Naive thymus-derived CD8-positive, alpha-beta T cell (primary cell): ENCODE data around the gene CLMN. TPM values are rescaled to one million over a fixed set of nuclear protein-coding genes. Genes with fewer than 3 reads are reported as not detected.

ENCODE experiments used
- ATAC-seq, 2 donors: fragments of 150-1000 bp; cut with Tn5 transposase in 1 of 2; sonication (Bioruptor Pico), chemical (Tn5 transposase) in 1 of 2; 1 replicate in 1 of 2; 2 replicates in 1 of 2; pipeline ENCODE4 v1.10.0; 2021; ENCODE audit warnings: mild to moderate bottlenecking in 2 of 2, moderate library complexity in 2 of 2
- POLR2A ChIA-PET: fragments of 350-600 bp; sonication (Branson Sonifier 250); formaldehyde crosslinking; loops from one replicate; lab custom pipeline; 2021; ENCODE audit warnings: antibody characterized with exemption; lab: Charles Lee
- DNase-seq, 10 donors: peaks; one replicate each; pipeline versions ENCODE4 v3.0.0 to v3.0.0-alpha.2; 2020 to 2022
- H3K27ac Mint-ChIP-seq, 10 donors: one replicate each; pipeline ENCODE4 v1.8.0; 2020 to 2022; ENCODE audit warnings: mild to moderate bottlenecking in 10 of 10, mixed read lengths in 10 of 10, moderate library complexity in 4 of 10, inconsistent platforms in 1 of 10
- H3K27me3 Mint-ChIP-seq, 5 donors: one replicate each; pipeline ENCODE4 v1.8.0; 2021 to 2022; ENCODE audit warnings: mixed read lengths in 5 of 5
- H3K36me3 Mint-ChIP-seq, 3 donors: one replicate each; pipeline ENCODE4 v1.8.0; 2020 to 2022; ENCODE audit warnings: mixed read lengths in 3 of 3, mild to moderate bottlenecking in 2 of 3, inconsistent platforms in 1 of 3
- H3K4me1 Mint-ChIP-seq, 4 donors: one replicate each; pipeline ENCODE4 v1.8.0; 2021 to 2022; ENCODE audit warnings: mixed read lengths in 4 of 4
- H3K4me3 Mint-ChIP-seq, 10 donors: one replicate each; pipeline ENCODE4 v1.8.0; 2020 to 2022; ENCODE audit warnings: mild to moderate bottlenecking in 10 of 10, mixed read lengths in 10 of 10, moderate library complexity in 6 of 10, inconsistent platforms in 1 of 10
- H3K9me3 Mint-ChIP-seq, 9 donors: one replicate each; pipeline ENCODE4 v1.8.0; 2020 to 2022; ENCODE audit warnings: mixed read lengths in 9 of 9, mild to moderate bottlenecking in 3 of 9, inconsistent platforms in 1 of 9, moderate library complexity in 1 of 9
- polyA plus RNA-seq, 3 donors: library from polyadenylated mRNA; unstranded; fragments of 300-500 nt; fragmentation: Illumina TruSeq; gene quantifications; one replicate each; pipeline ENCODE4 v1.2.3, GENCODE V29; 2021
- total RNA-seq, 8 experiments: library from RNA in 2 of 8; stranded (reverse) in 2 of 8; gene quantifications; one replicate each; pipeline ENCODE4 v1.2.3 and lab custom pipeline; 2021 to 2026

The CLMN gene
- total and polyA plus RNA-seq, 5 experiments from 2014 or later = 0.07 to 2.2 (median 0.32) TPM

DNA sequence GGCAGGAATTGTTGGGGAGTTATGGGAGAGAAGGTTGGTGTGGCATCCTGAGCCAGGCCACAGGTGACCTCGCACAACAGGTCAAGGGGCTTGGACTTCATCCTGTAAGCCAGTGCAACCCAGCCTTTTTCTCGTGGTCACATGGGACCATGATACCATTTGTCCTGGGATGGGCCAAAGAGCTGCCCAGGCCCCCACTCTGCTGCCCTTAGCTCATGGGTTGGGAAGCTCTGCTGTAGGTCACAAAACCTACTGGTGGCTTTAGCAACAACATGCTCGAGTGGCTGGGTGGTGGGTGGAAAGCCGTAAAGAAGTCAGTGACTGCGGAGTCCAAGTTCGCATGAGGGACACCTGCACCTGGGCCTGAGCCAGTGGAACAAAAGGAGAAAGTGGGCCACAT, 4.6 kb downstream of the CLMN start:
- Mint-ChIP-seq H3K27ac (peak overlapping the region in 1 of 10 donors; percentile 80), H3K36me3 (no peaks in the 10 kb centered on the region), H3K27me3 (peaks cover 0 to 18% (median 7%) of the 10 kb centered on the region in 5 donors), H3K4me1 (peaks cover 11 to 25% (median 16%) of the 10 kb centered on the region in 4 donors), H3K9me3 (no peaks in the 10 kb centered on the region), H3K4me3 (no peak overlapping the region)
- ATAC-seq = no peak
- DNase-seq = peak in 1 of 10 donors; percentile 55
- POLR2A ChIA-PET = no interaction called here

DNA sequence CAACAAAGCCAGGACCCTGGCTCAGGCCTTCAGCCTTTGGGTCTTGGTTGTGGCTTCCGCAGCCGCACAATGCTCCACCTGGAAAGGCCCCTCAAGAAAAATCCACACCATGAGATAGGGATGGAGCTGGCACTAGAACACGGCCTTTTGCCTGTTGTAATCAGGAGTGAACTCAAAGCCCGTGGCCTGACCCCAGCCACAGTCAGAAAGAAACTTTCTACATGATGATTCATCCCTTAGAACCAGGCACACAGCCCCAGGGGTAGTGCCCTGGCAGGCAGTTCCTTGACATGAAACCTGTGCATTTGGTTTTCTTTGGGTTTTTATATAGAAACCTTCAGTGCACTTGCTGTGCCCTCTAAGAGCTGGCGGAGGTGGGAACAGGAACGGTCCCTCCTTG, 5.1 kb downstream of the CLMN start:
- no peak for ATAC-seq

DNA sequence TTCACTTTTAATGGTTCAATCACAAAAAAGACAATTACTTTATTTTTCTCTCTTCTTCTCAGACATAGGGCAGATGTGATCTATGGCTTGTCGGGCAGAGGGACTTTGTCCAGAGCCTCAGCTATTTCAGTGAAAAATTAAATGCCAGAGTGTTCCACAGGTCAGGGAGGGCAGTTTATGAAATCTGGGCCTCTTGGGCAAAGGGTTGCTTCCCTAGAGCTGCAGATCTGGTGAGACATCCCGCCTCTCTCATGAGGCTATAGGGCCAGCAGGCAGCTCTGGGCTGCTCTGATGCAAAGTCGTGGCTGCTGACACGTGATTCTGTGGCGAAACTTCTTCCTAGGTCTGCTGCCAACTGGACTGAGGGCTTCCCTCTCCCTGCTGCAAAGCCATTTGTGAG, 6.0 kb downstream of the CLMN start:
- H3K27me3 Mint-ChIP-seq = peaks cover 0 to 18% (median 7%) of the 10 kb centered on the region in 5 donors
- H3K36me3 Mint-ChIP-seq = no peaks in the 10 kb centered on the region
- no peak for DNase-seq
- no peaks in the 10 kb centered on the region for H3K9me3 Mint-ChIP-seq
- no peak for ATAC-seq
- H3K4me3 Mint-ChIP-seq = no peak overlapping the region
- POLR2A ChIA-PET = no interaction called here
- peaks cover 5 to 19% (median 8%) of the 10 kb centered on the region in 4 donors for H3K4me1 Mint-ChIP-seq
- peak overlapping the region in 1 of 10 donors; percentile 42 for H3K27ac Mint-ChIP-seq

More for the DNA sequence above, 5.1 kb downstream of the CLMN start:
- Mint-ChIP-seq H3K27me3 (peaks cover 0 to 18% (median 7%) of the 10 kb centered on the region in 5 donors), H3K27ac (no peak overlapping the region), H3K4me1 (peaks cover 11 to 25% (median 16%) of the 10 kb centered on the region in 4 donors), H3K9me3 (no peaks in the 10 kb centered on the region), H3K36me3 (no peaks in the 10 kb centered on the region), H3K4me3 (no peak overlapping the region)
- POLR2A ChIA-PET = no interaction called here
- DNase-seq = no peak

DNA sequence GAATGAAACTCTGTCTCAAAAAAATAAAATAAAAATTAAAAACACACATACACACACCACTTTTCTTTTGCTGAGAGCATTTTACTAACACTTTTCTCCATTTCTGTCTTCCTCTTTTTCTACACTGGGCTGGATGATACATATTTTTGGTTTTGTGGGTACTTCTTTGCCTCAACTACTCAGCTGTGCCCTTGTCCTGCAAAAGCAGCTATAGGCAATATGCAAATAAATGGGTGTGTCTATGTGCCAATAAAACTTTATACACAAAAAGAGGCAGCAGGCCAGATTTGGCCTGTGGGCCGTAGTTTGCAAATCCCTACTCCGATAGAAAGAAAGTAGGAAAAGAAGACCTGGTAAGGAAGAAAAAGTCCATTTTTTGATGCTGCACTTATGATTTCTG, 6.5 kb downstream of the CLMN start:
- Mint-ChIP-seq H3K27me3 (peaks cover 0 to 16% (median 7%) of the 10 kb centered on the region in 5 donors), H3K27ac (no peak overlapping the region), H3K4me3 (no peak overlapping the region), H3K36me3 (no peaks in the 10 kb centered on the region), H3K4me1 (peaks cover 3 to 14% (median 3%) of the 10 kb centered on the region in 4 donors), H3K9me3 (no peaks in the 10 kb centered on the region)
- DNase-seq (no peak), ATAC-seq (no peak)
- POLR2A ChIA-PET = no interaction called here

DNA sequence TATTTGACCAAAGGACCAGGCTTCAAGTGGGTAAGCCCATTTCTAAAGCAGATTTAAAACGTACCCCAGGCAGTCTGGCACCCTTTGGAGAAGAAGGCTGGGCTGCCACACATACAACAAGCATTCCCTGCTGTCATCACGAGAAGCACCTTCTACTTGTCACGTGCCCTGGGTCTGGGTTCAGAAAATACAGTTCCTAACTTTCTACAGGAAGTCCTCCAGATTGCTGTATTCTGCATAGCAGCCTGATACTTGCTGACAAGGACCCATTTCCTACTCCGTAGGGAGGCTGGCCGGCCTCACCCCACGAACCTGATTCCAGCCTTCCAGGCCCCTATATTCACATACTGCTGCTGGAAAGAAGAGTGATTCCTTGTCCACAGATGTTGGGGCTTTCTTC, 7.4 kb downstream of the CLMN start:
- POLR2A ChIA-PET = no interaction called here
- Mint-ChIP-seq H3K36me3 (no peaks in the 10 kb centered on the region), H3K27ac (no peak overlapping the region), H3K9me3 (no peaks in the 10 kb centered on the region), H3K4me1 (peaks cover 0 to 10% (median 0%) of the 10 kb centered on the region in 4 donors), H3K4me3 (no peak overlapping the region), H3K27me3 (peaks cover 0 to 12% (median 2%) of the 10 kb centered on the region in 5 donors)
- DNase-seq (no peak), ATAC-seq (no peak)

DNA sequence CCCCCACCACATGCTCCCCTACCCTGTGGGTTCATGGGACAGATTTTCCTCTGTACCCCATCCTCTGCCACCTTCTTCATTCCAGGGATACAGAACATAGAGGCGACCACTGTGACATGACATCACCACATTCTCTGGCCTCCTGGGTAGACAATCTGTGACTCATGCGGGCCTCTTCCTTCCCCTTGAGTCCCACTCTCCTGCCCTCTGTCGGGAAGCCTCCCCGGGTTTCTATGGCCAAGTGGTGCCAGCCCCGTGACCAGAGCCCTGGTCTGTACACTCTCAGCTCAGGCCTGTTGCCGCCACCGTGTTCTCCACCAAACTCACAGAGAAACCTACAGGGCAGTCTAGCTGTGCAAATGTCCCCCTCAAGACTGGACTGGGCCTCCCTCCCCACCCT, 8.0 kb downstream of the CLMN start:
- peak overlapping the region in 1 of 10 donors; percentile 51 for H3K27ac Mint-ChIP-seq
- peaks cover 0 to 10% (median 0%) of the 10 kb centered on the region in 4 donors for H3K4me1 Mint-ChIP-seq
- no peak overlapping the region for H3K4me3 Mint-ChIP-seq
- POLR2A ChIA-PET = no interaction called here
- no peaks in the 10 kb centered on the region for H3K36me3 Mint-ChIP-seq
- peaks cover 0 to 7% (median 2%) of the 10 kb centered on the region in 5 donors for H3K27me3 Mint-ChIP-seq
- H3K9me3 Mint-ChIP-seq = no peaks in the 10 kb centered on the region
- ATAC-seq = no peak
- no peak for DNase-seq

DNA sequence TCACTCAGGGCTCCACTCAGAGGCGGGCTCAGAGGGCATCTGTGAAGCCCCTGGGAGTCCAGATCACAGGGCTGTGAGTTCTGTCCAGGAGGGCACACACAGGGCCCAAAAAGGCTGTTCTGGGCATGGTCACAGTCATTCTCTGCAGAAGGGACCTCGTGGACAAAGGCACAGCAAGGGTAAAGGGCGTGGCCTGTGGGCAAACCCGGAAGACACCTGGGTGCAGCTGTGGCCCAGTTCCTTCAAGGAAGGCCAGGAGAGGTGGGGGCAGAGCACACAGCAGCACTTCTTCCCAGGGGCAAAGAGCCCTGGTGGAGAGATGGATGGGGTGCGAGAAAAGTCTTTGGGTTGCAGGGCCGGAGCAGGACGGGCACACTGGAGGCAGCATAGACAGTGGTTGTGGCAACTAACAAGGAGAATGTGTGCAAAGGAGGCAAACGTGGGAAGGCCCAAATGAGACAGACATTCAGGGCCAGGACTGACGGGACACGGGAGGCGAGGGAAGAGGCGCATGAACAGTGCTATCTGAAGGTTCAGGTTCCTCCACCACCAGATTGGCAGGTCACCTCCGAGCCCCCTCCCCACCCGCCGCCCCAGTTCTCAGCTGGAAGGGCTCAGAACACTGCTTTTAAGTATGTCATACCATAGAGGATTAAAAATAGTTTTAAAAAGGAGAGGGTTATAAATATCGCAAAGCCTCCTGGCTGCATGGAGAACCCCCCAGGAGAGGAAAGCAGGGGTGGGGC, 8.9 kb downstream of the CLMN start:
- H3K27ac Mint-ChIP-seq = no peak overlapping the region
- H3K36me3 Mint-ChIP-seq = no peaks in the 10 kb centered on the region
- peaks cover 0 to 4% (median 0%) of the 10 kb centered on the region in 5 donors for H3K27me3 Mint-ChIP-seq
- H3K9me3 Mint-ChIP-seq = no peaks in the 10 kb centered on the region
- H3K4me1 Mint-ChIP-seq = peaks cover 0 to 10% (median under 1%) of the 10 kb centered on the region in 4 donors
- DNase-seq (peak in 1 of 10 donors; percentile 52), ATAC-seq (no peak)
- H3K4me3 Mint-ChIP-seq = no peak overlapping the region
- POLR2A ChIA-PET = no interaction called here

DNA sequence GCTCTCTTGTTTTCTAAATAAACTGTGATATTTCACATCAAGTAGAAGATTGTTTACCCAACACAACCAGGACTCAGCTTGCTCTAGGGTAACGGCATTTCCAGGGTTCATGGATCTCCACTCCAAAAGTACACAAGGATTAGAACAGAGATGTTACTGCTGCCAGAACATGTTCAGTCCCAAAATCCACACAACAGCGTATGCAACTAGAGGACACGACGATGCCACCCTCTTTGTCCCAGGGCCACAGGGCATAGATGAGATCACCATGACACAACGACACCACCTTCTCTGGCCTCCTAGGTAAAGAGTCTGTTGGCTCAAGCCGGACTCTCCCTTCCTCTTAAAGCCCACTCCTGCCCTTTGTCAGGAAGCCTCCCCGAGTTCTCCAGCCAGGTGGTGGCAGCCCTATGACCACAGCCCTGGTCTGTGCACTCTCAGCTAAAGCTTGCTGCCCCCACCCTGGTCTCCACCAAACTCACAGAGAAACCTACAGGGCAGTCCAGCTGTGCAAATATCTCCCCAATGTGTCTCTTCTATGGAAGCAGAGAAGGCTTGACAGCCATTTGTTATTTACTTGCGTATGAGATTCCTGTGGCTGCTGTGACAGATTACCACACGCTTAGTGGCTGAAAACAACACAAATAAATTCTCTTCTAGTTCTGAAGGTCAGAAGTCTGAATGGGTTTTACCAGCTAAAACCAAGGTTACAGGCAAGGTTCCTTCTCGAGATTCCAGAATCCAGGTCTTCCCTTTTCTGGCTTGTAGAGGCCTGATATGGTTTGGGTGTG, 10.3 kb downstream of the CLMN start:
- peaks cover 0 to 6% (median 0%) of the 10 kb centered on the region in 5 donors for H3K27me3 Mint-ChIP-seq
- H3K4me3 Mint-ChIP-seq = no peak overlapping the region
- DNase-seq = no peak
- POLR2A ChIA-PET = no interaction called here
- no peak overlapping the region for H3K27ac Mint-ChIP-seq
- H3K36me3 Mint-ChIP-seq = no peaks in the 10 kb centered on the region
- H3K4me1 Mint-ChIP-seq = peaks cover 0 to 10% (median under 1%) of the 10 kb centered on the region in 4 donors
- H3K9me3 Mint-ChIP-seq = no peaks in the 10 kb centered on the region
- no peak for ATAC-seq

DNA sequence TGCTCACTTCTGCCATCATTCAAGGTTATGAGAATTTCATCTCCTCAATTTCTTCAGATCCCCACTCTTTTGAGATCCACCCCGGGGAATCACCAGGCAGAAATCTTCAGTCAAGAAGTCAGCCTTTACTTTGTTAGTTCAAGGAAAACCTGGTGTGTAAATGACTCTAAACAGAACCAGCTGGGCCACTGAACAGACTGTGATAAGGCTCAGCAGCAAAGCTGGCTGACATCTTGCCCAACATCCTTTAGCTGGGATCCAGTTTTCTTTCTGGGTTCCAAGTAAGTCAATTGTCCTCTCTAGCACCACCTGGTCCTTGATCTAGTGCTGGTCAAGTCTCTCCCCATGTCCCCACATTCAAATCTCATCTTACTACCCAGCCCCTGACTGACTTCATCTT, 11.6 kb downstream of the CLMN start:
- Mint-ChIP-seq H3K27ac (no peak overlapping the region), H3K9me3 (no peaks in the 10 kb centered on the region), H3K27me3 (peaks cover 0 to 6% (median 0%) of the 10 kb centered on the region in 5 donors), H3K4me3 (no peak overlapping the region), H3K4me1 (peaks cover 0 to 2% (median under 1%) of the 10 kb centered on the region in 4 donors), H3K36me3 (no peaks in the 10 kb centered on the region)
- POLR2A ChIA-PET = no interaction called here
- no peak for DNase-seq
- no peak for ATAC-seq

DNA sequence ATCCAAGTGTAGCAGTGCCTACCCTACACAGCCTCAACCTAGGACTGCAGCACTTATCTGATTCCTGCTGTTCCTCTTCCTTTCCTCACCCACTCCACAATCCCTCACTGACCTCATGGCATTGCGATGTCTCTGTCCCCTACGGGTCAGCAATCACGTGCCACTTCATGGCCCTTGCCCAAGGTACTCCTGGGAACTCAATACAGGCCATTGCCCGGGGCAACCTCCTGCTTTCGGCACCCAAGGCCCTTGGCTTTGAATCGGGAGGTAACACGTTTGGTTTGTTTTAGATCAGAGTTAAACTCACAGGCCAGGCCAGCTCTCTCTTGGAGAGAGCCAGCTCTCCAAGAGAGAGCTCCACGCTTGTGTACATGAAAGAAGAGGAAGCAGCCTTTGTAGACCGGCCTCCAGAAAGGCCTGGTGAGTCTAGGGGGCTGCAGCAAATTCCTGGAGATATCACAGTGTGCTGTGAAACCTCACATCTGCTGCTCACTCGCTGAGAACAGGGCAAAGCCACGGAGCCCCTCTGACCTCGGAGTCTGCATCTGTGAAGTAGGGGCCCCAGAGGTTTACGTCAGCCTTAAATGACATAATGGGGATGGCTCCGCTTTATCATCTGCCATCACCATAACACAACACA, 12.2 kb downstream of the CLMN start:
- no peak overlapping the region for H3K27ac Mint-ChIP-seq
- no peak for ATAC-seq
- H3K36me3 Mint-ChIP-seq = no peaks in the 10 kb centered on the region
- peaks cover 0 to 6% (median 2%) of the 10 kb centered on the region in 5 donors for H3K27me3 Mint-ChIP-seq
- POLR2A ChIA-PET = no interaction called here
- peaks cover 0 to 6% (median under 1%) of the 10 kb centered on the region in 4 donors for H3K4me1 Mint-ChIP-seq
- H3K4me3 Mint-ChIP-seq = no peak overlapping the region
- H3K9me3 Mint-ChIP-seq = no peaks in the 10 kb centered on the region
- no peak for DNase-seq

DNA sequence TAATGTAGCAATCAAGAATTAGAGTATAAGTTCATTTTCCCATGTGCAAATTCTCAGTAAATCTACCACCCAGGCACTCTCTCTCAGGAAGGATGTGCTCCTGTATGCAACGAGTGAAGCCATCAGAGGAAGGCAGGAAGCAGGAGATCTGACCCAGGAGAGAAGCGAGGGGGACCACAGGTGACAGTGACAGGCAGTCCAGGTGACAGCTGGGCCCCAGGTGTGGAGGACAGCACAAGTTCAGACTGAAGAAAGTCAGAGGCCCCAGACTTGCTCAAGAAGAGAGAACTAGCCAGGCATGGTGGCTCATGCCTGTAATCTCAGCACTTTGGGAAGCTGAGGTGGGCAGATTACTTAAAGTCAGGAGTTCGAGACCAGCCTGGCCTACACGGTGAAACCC, 13.8 kb downstream of the CLMN start:
- peaks cover 0 to 10% (median 3%) of the 10 kb centered on the region in 5 donors for H3K27me3 Mint-ChIP-seq
- peaks cover 0 to 6% (median under 1%) of the 10 kb centered on the region in 4 donors for H3K4me1 Mint-ChIP-seq
- DNase-seq (no peak), ATAC-seq (no peak)
- H3K9me3 Mint-ChIP-seq = no peaks in the 10 kb centered on the region
- H3K27ac Mint-ChIP-seq = no peak overlapping the region
- no peak overlapping the region for H3K4me3 Mint-ChIP-seq
- no peaks in the 10 kb centered on the region for H3K36me3 Mint-ChIP-seq
- POLR2A ChIA-PET = no interaction called here

DNA sequence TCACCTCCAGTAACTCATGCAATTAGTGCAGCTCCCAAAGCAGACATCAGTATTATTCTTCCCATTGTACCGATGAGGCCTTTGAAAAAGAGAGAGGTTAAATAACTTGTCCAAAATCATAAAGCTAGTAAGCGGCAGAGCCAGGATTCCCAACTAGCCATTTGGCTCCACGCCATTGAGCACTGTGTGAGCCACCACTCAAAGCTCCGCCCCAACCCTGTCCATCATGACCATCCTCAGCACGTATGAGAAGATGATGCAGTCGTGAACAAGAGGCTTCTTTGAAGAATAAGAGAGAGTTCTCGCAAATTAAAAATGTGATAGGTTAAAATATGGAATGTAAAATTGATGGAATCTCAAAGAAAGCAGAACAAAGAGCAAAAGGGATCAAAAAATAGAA, 14.6 kb downstream of the CLMN start:
- Mint-ChIP-seq H3K4me1 (peaks cover 0 to 12% (median under 1%) of the 10 kb centered on the region in 4 donors), H3K4me3 (no peak overlapping the region), H3K36me3 (no peaks in the 10 kb centered on the region), H3K9me3 (no peaks in the 10 kb centered on the region), H3K27ac (no peak overlapping the region), H3K27me3 (peaks cover 0 to 14% (median 4%) of the 10 kb centered on the region in 5 donors)
- no peak for ATAC-seq
- DNase-seq = no peak
- POLR2A ChIA-PET = no interaction called here
